GM21515 (cell line): ENCODE measurements around the gene PTCH2.
A peak's percentile ranks its signal among the peaks of the same experiment; 100 is the strongest.

ENCODE experiments used
- ATAC-seq: cut with Tn5 transposase; IDR thresholded peaks from one replicate; pipeline ENCODE4 v1.9.1; 2021; ENCODE audit not compliant: unreplicated experiment

Gene PTCH2

GRCh38 chr1:44784094-44785028 is 58.7 kb downstream of the PTCH2 start:
- ATAC-seq: no peak

GRCh38 chr1:44783697-44784093 is 59.4 kb downstream of the PTCH2 start:
- no peak for ATAC-seq

GRCh38 chr1:44780583-44781121 is 62.4 kb downstream of the PTCH2 start:
- ATAC-seq: no peak

DNA sequence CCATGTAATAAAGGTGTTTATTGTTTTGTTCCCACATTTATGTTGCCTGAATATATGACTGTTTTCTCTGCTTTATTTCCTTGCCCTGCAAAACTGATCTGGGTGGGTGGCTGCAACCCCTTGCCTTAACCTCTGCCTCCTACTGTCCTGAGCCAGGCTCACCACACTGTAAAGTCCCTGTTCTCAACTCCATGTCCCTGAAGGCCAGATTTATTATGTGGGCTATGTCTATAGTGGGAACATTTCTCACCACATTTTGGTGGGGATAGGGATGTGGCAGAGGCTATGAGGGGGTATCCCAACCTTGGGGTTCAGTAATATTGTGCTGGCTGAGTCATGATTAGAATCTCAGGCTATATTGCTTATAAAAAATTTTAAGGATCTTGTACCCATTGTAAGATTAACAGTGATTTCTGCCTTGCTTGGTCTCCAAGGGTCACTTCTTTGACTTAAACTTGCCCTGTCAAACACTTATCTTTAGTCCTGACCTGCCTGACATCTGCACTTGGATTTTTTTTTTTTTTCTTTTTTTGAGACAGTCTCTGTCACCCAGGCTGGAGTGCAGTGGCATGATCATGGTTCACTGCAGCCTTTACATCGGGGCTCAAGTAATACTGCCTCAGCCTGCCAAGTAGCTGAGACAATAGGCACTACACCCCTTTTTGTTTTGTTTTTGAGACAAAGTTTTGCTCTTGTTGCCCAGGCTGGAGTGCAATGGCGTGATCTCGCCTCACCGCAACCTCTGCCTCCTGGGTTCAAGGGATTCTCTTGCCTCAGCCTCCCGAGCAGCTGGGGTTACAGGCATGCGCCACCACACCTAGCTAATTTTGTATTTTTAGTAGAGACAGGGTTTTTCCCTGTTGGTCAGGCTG is 64.1 kb downstream of the PTCH2 start:
- no peak for ATAC-seq

DNA sequence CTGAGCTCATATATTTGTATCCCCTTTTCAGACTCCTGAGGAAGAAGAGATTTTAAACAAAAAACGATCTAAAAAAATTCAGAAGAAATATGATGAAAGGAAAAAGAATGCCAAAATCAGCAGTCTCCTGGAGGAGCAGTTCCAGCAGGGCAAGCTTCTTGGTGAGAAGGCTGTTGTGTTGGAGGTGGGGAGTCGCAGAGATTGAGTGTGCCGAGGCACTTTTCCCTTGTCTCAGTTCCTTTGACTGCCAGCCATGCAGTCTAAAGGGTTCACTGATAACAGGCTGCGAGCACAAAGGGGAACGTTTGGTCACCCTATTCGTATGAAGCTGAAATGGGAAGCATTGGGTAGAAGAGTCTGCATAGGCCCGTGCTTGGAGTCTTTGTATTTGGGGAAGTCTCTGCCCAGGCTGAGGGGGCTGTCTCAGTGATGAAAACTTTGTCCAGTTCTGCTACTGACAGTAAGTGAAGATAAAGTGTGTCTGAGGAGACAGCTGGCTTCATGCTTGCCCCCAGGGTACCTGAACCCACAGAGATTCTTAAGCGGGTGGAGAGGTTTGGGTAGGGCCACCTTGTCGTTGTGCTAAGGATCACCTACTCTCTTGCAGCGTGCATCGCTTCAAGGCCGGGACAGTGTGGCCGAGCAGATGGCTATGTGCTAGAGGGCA is 65.0 kb downstream of the PTCH2 start:
- no peak for ATAC-seq

DNA sequence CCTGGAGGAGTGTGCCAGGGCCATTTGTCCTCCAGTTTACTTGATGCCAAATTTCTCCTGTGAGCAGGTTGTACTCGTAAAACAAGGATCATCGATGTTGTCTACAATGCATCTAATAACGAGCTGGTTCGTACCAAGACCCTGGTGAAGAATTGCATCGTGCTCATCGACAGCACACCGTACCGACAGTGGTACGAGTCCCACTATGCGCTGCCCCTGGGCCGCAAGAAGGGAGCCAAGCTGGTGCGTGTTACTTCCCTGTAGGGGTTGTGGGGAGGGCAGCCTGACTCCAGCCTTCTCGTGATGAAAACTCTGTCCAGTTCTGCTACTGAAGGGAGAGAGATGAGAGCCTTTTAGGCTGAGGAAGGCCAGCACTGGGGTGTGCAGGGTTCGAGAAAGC is 65.5 kb downstream of the PTCH2 start:
- no peak for ATAC-seq

DNA sequence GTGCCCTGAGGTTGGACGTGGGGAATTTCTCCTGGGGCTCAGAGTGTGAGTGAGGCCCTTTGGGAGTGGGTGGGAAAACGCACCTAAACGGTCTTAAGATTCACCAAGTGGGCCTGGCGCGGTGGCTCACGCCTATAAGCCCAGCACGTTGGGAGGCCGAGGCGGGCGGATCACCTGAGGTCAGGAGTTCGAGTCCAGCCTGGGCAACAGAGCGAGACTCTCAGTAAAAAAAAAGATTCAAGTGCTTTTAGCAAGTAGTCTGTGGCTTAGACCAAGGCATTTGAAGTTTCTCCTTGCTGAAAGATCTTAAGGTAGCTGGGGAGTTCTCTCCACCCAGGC is 66.4 kb downstream of the PTCH2 start:
- ATAC-seq: no peak

DNA sequence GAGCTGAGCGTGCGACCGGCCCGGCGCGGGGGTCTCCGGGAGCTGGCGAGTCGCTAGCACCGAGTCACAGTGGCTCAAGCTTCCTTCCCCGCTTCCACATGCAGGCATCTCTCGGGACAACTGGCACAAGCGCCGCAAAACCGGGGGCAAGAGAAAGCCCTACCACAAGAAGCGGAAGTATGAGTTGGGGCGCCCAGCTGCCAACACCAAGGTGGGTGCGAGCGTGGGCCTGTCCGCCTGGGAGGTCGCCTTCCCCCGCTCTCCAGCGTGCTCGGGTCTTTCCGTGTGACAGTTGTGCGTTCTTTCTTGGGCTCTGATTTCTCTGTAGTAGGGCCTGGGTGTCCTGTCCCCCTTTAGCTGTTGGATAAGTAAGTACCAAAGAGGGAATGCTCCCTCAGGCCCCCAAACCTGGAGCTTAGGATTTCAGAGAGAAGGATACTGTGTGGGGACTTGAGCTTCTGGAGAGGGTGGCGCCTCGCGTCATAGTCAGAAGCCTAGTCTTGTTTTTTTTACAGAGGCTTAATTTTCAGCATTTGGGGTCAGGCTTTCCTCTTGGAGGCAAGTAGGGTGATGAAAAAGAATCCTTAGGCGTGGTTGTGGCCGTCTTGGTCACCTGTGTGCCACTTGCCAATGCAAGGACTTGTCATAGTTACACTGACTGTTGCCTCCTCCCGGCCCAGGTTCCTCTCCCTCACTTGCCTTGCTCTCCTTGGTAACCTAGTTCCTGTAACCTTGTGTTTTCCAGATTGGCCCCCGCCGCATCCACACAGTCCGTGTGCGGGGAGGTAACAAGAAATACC is 66.9 kb downstream of the PTCH2 start:
- ATAC-seq: no peak

DNA sequence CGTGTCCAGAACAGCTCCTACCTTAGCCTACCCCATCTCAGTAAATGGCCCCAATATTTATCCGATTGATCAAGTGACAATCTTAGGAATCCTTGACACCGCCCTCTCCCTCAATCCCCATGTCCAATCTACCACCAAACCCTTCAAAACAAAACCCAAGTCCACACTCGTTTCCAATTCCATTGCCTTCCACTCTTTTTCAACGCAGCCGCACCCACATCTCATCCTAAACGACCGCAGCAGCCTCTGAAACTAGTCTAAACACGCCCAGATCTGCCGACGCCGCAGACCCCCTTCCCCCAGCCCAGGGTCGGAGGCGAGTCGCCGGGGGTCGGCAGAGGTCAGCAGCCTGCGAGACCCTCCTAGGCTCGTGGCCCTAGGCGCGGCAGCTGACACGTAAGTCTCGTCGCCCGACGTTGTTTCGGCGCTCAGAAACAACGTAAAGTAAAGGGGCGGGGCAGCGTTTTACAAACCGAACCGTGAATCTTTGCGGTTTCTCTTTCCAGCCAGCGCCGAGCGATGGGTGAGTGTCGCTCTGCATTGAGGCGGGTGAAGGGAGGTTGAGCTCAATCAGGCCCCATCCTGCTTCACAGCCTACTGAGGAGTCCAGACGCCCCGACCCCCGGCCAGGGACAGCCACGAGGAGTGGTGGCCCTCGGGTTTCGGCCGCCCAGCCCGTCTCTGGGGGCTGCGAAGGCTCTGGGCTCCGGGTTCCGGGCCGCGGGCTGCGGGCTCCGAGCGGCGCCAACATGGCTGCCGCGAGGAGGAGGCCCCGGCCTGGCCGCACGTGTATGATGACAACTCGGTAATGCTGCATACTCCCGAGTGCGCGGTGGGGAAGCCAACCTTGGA is 67.7 kb downstream of the PTCH2 start, which contains the start of gene RPS8:
TSS of gene RPS8 (plus strand) at position 463 of the 852 bp plus-strand sequence. CDS start at position 520, 57 bp downstream.
- peak; percentile 82 for ATAC-seq
